Fibroblast of skin of scalp (primary cell): ENCODE results near the gene LSAMP.

ENCODE experiments used
- DNase-seq: peaks from one replicate; pipeline ENCODE4 v3.0.0-alpha.2; 2013

Gene LSAMP

DNA sequence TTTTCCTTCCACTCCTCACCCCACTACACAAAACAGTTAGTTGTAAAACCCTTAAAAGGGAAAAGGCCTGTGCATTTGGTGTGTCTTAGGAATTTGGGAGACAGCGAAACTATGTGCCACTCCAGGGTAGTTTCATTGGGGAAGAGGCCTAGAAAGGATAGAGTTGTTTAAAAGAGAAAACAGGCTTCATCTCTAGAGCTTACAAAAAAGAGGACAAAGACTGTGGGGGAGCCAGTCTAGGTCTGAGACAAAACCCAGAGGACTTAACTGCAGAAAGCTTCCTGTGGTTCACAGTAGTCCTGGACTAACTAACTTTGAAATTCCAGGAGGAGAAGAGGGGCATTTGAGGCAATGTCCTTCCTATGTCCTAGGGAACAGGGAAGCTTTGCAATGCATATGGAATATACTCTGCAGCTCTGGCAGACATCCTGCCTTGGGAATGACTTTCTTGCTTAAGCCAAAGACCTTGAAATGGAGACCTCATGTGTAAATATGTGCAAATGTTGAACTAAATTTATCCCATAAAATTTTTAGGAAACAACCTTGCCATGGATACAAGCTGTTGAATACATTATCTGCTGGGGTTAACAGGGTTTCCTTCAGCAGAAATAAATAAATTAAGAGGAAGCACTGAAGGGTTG, 159.4 kb downstream of the LSAMP start:
- DNase-seq, result peak; percentile 10

DNA sequence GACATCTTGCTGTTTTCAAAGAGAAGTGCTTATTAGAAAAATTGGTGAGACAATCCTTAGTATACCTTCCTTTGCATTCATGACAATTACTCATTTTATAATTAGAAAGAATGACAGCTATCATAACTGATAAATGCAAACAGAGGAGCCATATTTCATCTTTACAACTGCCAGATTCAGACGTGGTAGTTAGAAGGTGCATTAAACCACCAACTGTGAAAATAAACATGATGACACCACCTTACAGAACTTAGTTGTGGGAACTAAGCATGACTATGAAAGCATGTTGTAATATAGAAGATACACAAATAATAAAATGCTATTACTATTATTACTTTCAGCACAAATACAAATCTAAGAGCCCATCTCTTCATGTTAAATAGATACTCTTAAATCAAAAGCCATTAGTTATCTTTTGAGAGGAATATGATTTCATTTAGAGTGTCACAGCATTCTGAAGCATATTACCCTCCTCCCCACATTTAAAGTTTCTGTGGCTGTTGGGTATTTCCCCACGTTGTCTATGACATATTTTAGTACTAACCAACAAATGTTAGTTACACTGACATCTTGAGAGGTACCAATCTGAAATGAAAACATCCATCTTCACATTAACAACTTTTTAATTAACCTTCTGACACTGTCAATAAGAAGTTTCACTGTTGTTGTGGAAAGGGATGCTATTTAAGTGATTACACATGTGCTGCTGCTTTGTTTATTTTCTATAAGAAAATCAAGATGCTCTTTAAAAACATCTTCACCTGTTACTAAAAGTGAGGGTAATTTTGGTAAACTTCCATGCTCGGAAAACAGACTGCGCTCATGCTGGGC, 163.8 kb downstream of the LSAMP start:
- no peak for DNase-seq

DNA sequence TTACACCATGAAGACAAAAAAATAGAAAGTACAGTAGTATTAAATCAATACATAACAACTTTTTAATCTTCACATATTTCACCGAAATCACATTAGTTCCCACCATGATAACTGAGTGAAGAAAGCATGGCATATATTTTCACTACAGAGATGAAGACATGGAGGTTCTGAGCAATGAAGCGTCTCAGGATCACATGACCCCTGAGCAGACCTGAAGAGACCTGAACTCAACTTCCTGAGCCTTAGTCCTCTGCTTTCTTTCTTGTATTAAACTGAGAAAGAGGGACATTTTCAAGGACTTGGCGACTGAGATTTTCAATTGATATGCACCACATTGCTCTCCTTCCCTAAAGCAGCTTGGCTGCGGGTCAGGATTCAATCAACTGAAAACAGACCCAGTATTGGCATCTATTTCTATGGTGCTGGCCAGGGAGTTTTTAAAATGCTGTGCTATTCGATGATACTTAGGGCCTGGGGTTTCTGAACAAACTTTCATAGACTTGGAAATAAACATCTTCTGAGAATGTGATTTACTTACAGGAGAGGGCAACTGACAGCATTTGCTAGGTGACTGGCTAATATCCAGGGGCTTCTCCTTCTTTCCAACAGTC, 165.1 kb downstream of the LSAMP start:
- no peak for DNase-seq

DNA sequence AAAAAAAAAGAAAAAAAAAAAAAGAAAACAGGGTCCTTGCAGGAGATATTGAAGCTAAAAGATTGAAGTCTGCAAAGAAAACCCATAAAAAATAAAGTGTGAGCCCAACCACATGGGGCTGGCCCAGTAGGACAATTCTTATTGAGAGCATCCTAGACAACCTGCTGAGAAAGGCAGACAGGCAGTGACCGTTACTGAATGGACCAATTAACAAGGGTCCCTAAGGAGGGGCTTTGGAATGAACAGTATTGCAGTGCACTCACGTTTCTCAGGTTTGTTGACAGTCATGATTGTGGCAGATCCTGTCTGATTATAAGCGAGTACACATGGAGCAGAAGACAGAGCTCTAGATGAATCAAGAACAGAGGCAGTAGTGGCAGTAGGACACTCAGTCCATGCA, 168.6 kb downstream of the LSAMP start:
- no peak for DNase-seq

DNA sequence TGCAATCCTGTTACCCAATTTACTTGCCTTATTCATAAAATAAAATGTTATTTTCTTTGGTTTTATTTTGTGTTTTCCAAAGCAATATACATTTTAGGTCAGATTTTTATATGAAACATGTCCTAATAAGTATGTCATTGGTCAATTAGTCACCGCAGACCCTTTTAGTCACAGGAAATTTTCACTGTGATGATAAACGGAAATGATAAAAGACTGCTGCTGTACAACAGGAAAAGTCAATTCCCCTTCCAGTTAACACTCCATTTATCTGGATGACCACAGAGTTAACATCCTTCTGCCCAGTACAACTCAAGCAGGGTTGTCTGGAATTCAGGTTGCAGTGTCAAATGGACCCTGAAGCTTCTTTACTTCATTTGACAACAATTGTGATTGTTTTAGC, 175.2 kb downstream of the LSAMP start:
- DNase-seq, result no peak

DNA sequence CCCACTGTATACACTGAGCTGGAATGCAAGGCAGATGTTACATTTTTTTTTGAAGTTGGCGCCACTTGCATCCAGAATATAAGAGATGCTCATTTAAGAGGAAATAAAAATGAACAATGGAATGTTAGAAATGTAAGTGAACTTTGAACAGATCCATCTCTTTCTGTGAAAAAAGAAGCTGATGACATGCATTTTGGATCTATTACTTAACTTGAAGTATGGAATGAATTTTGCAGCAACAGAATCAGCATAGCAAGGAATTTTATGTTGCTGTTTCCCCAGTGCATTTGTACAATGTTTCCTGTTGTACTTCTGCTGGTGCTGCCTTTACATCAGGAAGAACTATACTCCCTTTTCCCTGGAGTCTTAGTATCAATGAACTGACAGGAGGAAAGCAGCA, 178.2 kb downstream of the LSAMP start:
- peak; percentile 33 for DNase-seq

DNA sequence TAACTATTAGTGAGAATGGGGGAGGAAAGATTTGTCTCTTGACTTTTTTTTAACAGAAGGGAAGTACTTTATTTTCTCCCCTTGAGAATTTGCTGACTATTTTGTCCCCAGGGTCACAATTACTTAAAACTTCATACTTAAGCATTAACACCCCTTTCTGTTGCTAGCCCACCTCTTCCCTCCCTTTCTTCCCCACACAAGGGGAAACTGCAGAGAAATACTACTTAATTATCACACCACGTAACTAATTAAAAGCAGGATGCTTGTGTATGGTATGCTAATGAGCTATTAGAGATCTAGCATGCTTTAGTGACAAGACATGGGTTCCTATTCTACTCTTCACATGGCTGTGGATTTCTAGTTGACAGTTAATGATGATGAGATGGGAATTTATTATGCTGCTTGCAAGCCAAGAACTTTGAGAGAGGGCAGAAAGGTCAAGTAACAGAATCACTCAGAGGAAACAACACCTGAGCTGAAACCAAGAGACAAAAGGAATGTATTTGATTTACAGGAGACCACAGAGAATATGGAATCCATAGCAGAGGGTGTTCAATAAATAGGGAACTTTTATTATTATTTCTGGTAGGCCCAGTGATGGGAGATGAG, 179.2 kb downstream of the LSAMP start:
- no peak for DNase-seq

DNA sequence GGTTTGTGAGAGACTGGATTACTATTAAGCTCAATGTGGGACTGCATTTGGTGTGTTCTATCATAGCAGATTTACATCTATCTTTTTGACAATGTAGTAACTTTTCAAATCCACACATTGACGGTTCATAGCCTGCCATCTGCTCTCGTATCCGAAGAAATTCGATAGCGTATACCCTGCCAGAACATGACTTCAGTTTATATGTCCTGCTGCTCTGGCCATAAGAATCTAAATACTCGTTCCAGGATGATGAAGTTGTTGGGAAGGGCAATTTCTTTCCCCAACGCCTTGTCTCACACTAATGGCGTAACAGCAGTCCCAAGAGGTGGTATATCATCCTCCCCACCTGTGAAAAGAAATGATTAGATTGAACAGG, 180.0 kb downstream of the LSAMP start:
- no peak for DNase-seq

DNA sequence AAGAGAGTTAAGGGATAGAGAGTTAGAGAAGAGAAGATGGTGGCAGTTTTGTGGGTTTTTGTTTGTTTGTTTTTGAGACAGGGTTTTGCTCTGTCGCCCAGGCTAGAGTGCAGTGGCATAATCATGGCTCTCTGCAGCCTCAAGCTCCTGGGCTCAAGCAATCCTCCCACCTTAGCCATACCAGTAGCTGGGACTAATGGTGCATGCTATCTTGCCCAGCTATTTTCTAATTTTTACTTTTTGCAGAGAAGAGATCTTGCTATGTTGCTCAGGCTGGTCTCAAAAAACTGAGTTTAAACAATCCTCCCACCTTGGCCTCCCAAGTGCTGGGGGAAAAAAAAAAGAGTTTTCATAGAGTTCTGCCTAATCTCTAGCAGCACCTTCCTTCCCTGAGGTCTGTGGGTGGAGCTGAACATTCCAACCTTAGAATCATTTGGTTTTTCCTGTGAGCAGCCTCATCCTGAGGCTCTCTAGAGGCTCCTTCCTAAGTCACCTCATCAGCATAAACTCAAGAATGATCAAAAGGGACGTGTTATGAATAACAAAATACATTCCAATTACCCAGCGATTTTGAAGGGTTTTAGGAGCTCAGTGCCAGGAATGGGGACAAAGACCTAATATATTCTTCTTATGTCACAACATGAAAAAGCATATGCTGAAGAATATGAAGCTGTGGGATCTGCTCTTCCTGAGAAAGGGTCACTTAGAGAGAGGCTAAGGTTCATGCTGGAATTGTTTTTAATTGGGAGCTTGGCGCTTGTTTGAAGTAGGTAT, 180.6 kb downstream of the LSAMP start:
- no peak for DNase-seq

DNA sequence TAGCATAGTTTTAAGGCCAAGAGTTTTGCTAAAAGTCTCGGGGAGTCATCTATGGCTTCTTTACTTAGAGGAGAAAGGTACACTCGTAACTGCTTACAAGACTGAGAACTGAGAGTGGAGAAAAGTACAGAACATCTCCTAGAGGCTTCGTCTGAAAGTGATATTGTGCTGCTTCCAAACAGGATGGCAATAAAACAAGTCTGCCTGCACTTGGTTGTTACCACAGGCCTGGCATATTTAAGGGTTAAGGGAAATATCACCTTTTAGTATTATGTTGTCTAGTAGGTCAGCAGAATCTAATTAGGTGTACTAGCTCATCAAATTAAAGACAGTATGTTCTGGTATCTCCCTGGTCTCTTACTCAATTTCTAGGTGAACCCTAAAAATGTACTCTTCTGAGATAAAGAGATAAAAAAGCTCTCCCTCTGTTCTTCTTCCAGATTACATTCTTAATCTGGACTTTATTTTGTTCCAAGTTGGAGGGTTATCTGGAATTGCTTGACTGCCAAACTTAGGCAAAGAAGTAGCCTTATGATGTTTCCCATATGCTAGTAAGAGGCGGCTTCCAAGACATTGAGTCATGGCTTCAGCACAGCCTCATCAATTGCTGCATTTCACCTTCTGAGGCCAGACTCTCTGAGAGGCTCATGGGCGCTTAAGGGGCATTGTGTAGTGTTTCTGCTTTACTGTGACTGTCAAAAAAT, 181.3 kb downstream of the LSAMP start:
- DNase-seq, result peak; percentile 66

DNA sequence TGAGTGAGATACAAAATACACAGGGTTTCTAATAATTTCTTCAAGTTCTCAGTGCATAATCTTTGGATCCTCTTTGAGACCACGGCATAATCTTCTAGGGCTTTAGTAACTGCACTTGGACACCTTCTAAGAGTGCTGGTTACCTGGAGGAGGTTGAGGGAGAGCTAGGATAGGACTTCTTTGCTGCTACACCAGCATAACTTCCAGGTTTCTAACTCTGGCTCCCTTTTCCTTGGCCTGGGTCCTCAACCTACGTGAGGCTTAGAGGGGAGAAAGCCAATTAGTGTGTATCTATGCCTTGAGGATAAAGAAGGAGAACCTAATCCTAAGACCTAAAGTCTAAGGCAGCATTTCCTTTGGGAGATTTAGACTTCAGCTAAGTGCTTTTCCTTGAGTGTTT, 184.8 kb downstream of the LSAMP start:
- DNase-seq, result no peak

DNA sequence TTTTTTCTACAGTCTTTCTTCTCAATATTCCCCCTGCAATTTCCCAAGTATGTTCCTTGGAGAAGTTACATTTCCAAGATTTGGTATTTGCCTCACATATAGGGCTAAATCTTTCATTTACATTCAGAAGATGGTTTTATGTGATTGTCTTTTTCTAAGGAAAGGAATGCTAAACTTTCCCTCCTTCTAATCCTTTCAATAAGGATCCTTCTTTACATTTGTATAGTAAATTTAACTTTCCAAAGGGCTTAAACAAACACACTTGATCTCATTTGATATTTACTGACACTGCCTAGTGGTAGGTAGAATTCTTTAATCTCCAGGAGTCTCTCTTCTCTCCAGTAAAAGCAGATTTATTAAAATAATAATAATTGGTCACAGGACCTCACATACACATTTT, 185.3 kb downstream of the LSAMP start:
- no peak for DNase-seq

DNA sequence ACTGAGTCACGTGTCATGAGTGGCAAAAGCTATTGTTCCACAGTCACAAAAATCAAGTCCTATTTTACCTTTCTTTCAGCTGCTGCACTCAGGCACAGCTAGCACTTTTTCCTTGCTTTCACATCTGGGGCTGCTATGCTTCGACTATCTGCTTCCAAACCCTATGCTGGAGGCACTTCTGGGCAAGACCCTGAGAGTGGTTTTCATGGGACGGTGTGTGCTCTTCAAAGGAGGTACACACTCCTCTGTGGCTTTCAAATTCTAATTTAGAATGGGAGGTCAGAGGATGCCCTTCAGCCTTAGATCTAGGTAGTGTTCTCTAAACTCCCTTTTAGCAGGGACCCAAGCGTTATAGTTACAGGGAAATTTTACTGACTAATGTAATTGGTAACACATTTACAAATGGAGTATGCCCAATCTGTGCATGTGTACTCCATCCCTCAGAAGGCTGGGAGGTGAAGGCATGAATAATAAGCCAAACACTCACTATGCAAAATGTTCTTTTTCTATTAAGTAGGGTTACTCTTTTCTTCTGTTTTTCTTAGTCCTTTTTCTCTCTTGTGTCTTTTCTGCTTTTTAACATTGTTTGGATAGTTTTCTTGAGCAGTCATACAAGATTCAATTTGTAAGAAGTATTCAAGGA, 188.3 kb downstream of the LSAMP start:
- DNase-seq, result peak; percentile 82

DNA sequence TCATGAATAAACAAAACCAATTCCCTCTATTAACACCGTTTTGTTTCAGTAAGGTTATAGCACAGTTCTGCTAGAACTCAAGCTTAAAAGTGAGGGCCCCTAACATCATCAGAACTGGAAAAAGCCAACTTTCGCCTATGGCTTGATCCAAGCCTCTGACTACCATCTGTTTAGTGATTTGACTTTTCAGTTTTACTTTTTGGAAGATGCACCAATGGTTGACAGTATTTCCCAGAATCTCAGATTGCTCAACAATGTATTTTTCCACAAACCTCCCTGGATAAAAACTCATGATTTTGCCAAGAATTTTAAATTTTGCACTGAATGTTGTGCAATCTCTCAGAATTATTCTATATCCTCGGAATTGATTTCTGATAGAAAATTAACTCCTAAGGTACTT, 190.7 kb downstream of the LSAMP start:
- DNase-seq, result no peak

DNA sequence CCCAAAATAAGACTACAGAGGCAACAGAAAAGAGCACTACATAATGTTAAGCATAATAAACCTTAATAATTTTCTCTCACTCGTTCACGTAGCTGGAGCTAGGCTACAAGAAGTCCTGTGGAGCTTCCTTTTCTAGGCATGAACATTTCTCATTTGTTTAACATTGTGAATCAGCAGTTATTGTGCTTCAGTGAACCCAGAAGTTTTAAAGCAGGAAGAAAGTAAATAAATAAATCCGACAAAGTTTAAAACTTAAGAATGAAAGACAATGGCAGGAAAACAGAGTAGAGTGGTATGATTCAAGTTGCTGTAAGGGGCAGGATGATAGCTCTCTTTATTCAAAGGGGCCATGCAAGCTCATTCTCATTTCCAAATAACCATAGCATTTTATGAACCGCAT, 191.8 kb downstream of the LSAMP start:
- no peak for DNase-seq

DNA sequence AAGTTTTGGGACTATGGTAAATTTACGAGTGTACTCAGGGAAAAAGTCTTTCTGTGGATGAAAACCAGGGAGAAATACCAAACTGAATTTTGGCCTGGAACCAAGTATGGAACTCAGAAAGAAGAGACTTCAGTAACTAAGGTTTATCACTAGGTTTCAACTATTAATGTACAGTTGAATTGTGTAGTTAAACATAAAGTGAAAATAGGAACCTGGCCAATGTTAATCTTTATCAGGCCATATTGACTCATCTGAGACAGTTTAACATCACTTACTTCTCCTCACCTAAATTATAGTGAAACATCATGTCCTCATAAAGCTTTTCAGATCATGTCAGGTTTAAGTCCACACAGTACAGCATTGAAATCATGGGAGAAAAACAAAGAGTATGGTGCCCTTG, 197.7 kb downstream of the LSAMP start:
- no peak for DNase-seq

DNA sequence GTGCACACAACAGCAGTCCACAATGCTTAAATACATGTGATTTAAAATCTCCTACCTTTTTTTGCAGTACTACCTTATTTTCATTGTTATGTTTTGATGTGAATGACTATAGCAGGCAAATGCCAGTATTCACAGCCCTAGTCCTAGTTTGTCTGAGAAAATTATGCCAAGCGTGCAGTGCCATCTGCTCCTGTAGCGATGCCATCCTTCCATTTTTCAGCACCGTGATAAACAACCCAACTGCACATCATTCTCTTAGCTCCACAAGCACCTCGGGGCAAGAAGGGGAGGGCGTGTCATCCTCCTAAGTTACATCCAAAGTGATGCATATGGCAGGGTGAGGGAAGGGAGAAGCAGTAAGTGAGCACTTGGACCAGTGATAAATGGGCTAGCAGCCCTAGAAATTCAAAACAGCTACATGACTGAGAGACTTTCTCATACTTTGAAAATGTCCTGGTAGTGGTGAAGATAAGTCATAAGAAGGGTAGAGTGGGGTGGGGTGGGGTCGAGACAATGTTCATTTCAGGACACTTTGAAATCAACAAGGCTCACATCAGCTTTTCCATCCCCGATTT, 198.8 kb downstream of the LSAMP start:
- no peak for DNase-seq

DNA sequence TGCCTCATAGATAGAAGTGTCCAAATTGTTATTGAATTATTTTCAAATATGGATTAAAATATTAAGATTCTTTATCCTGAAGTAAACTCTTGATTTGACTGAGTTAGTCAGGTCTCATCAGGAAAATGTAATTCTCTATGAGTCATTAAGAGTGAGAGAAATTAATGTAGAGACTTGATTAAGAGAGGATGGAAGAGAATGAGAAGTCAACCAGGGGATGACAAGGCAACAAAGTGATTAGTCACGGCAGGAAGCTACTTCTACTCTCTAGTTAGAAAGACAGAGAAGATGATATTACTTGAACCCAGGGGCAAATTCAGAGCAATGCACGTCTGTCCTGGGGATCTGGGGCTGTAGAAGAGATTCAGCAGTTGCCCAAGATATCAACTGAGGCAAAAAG, 202.5 kb downstream of the LSAMP start:
- no peak for DNase-seq

DNA sequence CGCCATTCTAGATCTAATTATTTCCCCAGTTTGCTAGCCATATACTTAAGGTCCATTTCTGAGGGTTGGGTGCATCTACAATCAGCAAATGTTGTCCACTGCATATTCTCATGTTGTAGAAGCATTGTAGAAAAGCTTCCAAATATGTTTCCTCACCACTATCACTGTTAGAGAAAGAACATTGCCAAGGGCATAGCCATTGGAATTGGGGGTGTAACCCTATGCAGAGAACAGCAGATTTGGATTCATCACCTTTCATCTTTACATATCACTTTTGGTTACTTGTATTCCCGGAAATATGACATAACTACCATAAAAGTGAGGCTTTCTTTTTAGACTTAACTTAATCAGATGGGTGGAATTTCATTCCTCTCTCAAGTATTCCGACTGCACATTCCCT, 203.6 kb downstream of the LSAMP start:
- no peak for DNase-seq

DNA sequence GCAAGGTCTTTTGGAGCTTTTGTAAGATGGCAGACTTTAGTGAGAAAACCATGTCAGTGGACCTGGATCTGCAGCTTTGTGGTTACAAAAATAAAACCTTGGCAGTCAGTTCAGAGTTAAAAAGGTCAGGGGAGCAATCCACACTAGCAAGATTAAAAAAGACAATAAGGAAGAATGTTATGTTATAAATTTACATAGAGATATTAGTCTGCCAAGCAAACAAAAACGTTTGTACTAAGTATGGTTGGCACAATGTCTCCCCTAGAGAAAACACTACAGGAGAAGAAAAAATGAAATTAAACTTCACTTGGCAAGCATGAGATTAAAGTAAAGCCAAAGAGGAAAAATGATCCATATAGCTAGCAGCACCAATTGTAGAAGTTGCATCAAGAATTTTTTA, 205.0 kb downstream of the LSAMP start:
- no peak for DNase-seq

DNA sequence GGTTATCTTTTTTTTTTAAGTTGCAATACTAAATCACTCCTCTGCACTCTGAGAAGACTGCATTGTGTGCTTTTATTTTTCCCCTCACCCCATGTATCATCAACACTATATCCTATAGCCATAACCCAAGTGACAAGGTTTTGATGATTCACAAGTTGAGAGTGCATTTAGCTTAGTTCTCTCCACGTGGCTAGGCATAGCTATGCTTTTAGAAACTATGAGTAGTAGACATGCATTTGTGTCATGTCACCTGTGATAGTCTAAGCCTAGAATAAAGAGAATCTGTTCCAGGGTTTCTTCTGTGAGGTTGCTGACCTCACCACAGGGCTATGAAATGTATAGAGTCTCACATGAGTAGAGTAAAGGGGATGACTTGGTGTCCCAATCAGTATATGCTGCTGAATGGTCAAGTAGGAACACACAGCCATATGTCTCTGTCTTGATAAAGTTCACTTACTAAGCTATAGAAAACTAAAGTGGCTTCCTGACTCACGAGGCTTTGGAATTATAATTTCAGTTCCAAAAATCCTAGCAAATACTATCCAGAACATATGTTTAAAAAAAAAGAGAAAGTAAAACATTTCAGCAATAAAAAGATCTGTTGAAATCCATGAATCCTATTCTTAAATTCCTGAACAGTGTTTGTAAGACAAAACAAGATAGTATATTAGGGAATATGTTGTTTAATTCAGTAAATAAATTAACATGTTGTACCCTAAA, 206.3 kb downstream of the LSAMP start:
- no peak for DNase-seq
